GM12874 (cell line): ENCODE data around the gene KDSR.
A peak's percentile ranks its signal among the peaks of the same experiment; 100 is the strongest.

Experiments used
- TF ChIP-seq, protein P1 (sequence below): IDR thresholded peaks from 2 replicates; pipeline ENCODE4 v1.5.1; 2011; ENCODE audit warnings: low read depth, mild to moderate bottlenecking, control low read depth, low read length, moderate library complexity; ENCODE audit not compliant: insufficient read depth

KDSR gene

DNA sequence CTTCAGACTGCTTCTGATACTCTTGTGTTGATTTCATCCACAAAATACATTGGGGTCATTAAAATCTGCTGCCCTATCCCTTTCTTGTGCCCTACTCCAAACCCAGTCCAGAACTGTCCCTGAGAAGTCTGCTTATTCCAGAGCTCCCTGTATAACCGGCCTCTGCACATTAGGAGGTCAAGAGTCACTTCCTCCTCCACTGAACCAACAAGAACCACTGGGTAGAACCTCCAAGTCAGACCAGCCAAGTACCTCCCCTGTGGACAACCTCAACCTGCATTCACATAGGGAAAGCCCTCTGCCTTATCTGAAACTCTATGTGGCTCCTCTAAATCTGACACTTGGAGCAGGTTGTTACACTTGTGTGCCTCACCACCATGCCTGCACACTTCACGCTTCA is 22.1 kb downstream of the KDSR start:
- TF ChIP-seq, protein P1, sequence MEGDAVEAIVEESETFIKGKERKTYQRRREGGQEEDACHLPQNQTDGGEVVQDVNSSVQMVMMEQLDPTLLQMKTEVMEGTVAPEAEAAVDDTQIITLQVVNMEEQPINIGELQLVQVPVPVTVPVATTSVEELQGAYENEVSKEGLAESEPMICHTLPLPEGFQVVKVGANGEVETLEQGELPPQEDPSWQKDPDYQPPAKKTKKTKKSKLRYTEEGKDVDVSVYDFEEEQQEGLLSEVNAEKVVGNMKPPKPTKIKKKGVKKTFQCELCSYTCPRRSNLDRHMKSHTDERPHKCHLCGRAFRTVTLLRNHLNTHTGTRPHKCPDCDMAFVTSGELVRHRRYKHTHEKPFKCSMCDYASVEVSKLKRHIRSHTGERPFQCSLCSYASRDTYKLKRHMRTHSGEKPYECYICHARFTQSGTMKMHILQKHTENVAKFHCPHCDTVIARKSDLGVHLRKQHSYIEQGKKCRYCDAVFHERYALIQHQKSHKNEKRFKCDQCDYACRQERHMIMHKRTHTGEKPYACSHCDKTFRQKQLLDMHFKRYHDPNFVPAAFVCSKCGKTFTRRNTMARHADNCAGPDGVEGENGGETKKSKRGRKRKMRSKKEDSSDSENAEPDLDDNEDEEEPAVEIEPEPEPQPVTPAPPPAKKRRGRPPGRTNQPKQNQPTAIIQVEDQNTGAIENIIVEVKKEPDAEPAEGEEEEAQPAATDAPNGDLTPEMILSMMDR = no peak

DNA sequence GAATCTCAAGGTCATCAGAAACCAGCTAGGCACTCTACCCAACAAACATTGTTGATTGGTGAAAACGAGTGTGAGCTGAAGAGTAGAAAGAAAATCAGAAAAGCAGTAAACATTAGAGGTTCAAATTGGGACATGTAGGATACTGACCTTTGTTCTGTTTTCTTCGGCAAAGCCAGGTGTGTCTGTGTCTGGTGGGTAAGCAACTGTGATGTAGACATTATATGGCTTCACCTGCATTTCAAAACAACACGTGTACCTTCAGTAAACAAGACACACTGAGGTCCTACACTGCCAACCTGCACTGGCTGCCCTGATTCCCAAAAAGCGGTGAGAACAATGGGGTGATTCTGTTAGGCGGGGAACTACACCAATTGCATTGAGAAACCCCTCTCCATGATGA is 22.7 kb downstream of the KDSR start:
- TF ChIP-seq, protein P1 = no peak

DNA sequence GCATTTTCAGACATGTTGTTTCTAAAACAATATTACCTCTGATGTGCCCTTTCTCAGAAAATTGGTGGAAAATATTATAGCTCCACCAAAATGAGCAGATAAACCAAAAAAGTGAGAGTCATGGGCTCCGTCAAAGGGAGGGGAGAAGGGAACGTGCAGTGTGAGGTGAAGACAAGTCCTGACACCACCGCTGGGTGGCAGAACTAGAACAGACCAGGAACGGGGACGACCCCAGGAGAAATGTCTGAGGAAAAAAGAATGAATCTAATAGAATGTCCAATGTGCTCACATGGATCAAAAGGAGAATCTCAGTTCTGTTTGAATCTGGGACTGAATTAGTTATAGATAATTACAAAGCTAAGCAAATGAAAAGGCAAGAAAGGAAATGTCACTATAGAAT is 24.8 kb downstream of the KDSR start:
- TF ChIP-seq, protein P1 = peak; percentile 55

DNA sequence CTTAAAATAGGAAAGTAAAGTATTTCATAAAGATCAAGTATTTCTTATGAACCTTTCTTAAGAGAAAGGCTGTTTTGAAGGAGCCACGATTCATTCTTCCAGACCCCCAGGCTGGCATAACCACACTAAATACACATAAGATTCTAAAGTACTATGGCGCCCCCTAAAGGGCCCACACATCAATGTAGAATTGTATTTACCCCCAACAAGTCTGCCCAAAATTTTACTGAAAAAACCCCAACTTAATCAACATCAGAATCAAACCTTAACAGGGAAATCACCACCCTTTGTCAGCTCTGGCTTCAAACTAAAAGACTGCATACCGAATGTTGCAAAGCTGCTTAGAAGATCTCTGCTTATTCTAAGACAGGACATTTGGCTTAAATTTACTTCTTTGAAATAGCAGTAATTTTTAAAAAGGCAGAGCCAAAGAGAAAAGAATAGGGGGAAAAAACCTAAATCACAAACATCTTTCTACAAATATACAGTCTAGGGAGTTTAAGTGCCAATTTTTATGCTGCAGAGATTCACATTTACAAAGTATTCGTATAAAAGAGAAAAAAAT is 27.0 kb downstream of the KDSR start:
- TF ChIP-seq, protein P1 = peak; percentile 46; the same call in 1 of the 2 replicates

DNA sequence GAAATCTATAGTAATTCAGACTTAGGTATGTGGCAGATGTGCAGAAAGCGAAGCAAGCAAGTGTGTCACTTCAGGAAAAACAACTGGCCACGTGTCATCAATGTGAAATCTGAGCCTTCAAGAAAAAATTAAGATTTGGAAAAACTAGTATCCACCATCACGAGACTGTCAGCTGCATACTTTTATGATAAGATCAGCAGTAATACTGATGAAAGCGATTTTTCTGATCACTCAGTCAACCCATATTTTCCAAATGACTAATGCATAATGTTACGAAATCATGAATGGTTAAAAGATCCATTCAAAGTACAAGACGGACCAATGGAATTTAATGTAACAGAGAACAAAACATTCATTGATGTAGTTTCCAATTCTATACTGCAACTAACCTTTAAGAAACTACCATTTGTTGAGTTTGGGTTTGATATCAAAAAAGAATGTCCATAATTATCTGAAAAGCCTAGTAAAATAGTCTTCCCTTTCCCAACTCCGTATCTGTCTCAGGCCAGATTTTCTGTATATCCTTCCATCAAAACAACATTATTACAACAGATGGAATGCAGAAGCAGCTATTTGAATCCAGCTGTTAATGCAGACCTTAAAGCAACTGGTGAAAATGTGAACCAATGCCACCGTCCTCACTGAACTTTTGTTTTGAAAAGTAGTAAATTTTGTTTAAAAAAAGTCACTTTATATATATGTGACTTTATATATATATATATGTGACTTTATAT is 30.5 kb downstream of the KDSR start:
- TF ChIP-seq, protein P1 = no peak

DNA sequence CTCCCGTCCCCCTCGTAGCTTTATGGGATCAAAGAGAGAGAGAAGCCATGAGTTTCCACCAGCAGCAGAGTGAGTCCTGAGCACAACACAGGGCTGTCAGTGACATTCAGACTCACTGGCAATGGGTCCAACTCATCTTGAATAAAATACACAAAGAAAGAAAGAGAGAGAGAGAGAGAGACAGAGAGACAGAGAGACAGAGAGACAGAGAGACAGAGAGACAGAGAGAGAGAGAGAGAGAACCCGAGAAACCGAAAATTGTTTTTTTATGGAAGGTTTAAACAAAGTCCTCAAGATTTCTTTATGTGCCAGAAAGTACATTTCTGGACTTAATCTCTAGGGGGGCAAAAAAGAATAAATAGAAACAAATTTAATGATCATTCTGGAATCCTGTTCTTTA is 35.9 kb downstream of the KDSR start:
- TF ChIP-seq, protein P1 = no peak

DNA sequence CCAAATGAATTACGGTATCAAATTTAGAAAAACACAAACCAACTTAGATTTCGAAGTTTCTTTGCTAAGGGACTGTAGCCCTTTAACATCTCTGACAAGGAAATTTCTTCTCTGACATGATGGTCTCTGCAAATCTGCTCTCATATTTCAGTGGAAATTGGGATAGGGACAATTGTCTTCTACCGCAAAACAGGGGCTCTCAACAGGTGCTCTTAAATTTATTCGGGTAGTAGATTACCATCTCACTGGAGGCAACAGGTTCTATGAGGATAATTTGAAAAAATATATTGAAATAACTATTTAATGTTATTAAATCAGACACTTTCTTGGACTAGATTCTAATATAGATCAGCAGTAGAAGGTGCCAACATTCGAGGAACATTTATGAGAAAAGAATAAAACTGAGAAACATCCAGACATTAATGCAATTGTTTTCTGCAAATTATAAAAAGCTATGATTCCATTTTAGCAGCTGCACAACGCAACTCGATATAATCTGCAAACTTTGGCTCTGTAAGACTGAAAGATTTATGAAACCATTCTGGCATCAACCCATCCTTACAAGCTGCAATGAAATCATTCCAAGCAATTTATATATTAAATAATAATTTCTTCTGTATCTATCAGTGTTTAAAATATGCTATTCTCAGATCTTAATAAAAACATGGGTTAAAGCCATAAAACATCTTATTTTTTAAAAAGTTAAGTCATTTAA is 37.4 kb downstream of the KDSR start:
- TF ChIP-seq, protein P1 = no peak
